ENCODE measurements around the gene RANGAP1. TPM values are rescaled to one million over a fixed set of nuclear protein-coding genes. Genes with fewer than 3 reads are reported as not detected.

The RANGAP1 gene
- total RNA-seq, 4 donors from 2014 or later, result 31.4 to 75.2 (median 52.1) TPM

DNA sequence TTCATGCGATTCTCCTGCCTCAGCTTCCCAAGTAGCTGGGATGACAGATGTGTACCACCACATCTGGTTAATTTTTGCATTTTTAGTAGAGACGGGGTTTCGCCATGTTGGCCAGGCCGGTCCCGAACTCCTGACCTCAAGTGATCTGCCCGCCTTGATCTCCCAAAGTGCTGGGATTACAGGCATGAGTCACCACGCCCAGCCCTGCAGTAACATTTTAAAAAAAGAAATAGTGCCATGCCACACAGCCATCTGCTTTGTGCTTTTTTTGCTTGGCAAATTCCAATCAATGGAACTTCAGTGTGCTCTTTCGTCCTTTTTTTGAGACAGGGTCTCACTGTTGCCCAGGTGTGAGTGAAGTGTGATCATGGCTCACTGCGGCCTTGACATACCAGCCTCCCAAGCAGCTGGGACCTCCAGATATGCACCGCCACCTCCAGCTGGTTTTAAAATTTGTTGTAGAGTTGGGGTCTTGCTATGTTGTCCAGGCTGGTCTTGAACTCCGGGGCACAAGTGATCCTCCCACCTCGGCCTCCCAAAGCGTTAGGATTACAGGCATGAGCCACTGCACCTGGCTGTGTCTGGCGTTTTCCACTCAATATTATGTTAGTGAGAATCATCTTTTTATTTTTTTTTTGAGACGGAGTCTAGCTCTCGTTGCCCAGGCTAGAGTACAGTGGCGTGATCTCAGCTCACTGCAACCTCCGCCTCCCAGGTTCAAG is 43.4 kb downstream of the RANGAP1 start:
- peaks cover 0 to 6% of the 10 kb centered on the region in 2 donors for H3K36me3 ChIP-seq
- H3K27me3 ChIP-seq, result no peaks in the 10 kb centered on the region
- H3K27ac ChIP-seq, result no peak overlapping the region
- in situ Hi-C loops (cut with MboI; ENCODE audit: low sequenced_read_pairs in 4 of 4), result no loop called here
- no peak overlapping the region for H3K4me3 ChIP-seq
- no peaks in the 10 kb centered on the region for H3K9me3 ChIP-seq
- TF ChIP-seq, protein P1, sequence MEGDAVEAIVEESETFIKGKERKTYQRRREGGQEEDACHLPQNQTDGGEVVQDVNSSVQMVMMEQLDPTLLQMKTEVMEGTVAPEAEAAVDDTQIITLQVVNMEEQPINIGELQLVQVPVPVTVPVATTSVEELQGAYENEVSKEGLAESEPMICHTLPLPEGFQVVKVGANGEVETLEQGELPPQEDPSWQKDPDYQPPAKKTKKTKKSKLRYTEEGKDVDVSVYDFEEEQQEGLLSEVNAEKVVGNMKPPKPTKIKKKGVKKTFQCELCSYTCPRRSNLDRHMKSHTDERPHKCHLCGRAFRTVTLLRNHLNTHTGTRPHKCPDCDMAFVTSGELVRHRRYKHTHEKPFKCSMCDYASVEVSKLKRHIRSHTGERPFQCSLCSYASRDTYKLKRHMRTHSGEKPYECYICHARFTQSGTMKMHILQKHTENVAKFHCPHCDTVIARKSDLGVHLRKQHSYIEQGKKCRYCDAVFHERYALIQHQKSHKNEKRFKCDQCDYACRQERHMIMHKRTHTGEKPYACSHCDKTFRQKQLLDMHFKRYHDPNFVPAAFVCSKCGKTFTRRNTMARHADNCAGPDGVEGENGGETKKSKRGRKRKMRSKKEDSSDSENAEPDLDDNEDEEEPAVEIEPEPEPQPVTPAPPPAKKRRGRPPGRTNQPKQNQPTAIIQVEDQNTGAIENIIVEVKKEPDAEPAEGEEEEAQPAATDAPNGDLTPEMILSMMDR (IDR thresholded peaks at IDR 0.05 in 4 of 5, conservative IDR thresholded peaks at IDR 0.05 in 1 of 5), result no peak
- TF ChIP-seq POLR2A (IDR thresholded peaks at IDR 0.05), result no peak
- H3K4me1 ChIP-seq, result peaks cover 0 to under 1% of the 10 kb centered on the region in 2 donors
- intact Hi-C loops (cut with DNase I; ENCODE audit: low total_unique reads), result no loop called here
- DNase-seq (no peak), ATAC-seq (no peak)

DNA sequence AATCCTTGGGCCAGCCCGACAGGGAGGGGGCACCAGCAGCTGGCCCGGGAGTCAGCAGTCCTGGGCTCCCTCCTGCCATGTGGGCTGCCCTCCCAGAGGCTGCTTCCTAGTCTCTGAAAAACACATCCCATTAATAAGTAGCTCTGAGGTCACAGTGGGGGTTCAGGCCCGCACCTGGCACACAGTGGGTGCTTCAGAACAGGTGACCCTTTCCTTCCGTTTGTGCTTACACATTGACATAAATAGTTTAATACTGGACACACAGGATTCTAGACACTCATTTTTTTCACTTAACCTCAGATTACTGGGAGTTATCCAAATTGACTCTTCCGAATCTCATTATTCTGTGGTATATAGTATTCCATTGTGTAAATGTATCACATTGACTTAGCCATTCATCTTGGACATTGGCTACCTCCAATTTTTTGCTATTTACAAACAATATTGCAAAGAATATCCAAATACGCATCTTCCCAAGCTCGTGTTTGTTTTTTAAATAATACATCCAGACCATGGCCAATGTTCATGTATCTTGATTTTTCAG is 44.8 kb downstream of the RANGAP1 start:
- Histone ChIP-seq H3K27ac (no peak overlapping the region), H3K9me3 (no peaks in the 10 kb centered on the region), H3K27me3 (no peaks in the 10 kb centered on the region), H3K36me3 (peaks cover 0 to 4% of the 10 kb centered on the region in 2 donors), H3K4me1 (peaks cover 0 to 6% of the 10 kb centered on the region in 2 donors), H3K4me3 (no peak overlapping the region)
- intact Hi-C loops (cut with DNase I; ENCODE audit: low total_unique reads) (no loop called here), in situ Hi-C loops (cut with MboI; ENCODE audit: low sequenced_read_pairs in 4 of 4) (no loop called here)
- ATAC-seq, result no peak
- DNase-seq, result no peak
- TF ChIP-seq, protein P1 (IDR thresholded peaks at IDR 0.05 in 4 of 5, conservative IDR thresholded peaks at IDR 0.05 in 1 of 5), result no peak
- TF ChIP-seq POLR2A (IDR thresholded peaks at IDR 0.05), result no peak

DNA sequence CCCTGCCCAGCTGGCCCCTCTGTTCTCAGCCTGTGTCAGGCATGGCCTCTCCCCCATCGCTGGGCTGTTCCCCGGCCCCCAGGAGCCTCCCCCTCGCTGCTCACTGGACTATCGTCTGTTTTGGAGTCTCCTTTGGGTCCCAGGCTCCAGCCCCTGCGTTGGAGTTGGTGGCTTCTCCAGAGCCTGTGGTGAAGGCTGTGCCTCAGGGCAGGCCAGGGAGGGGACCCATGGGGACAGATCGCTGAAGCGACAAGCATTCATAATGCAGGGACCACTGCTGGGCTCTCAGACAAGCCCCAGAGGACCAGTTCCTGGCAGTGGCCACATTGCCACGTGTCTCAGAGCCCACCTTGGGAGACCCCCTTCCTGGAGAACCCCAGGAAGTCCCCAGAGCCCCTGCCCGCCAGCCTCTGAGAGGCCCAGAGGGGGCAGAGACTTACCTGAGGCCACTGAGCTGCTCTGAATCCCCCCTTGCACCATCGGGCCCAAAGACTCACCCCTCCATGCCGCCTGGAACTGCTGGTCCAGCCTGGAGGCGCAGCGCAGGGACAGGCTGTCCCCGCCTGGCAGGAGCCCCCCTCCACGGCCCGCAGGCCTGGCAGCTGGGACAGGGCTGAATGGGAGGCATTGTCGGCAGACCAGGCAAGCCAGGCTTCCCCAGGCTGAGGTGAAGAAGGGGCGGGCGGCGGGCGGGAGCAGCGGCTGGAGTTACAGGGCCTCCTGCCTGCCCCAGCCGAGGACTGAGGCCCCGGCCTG is 45.4 kb downstream of the RANGAP1 start, which contains the start of gene CHADL:
Gene CHADL, minus strand, starts transcription at position 555 of the 756 bp plus-strand sequence. Its CDS starts 50 bp downstream, at position 505.
- Histone ChIP-seq H3K27ac (no peak within 1 kb of the TSS), H3K27me3 (no peaks in the 10 kb centered on the region), H3K9me3 (no peaks in the 10 kb centered on the region), H3K4me1 (peaks cover 0 to 6% of the 10 kb centered on the region in 2 donors), H3K36me3 (no peaks in the 10 kb centered on the region), H3K4me3 (no peak within 1 kb of the TSS)
- no peak for DNase-seq
- no peak for ATAC-seq
- TF ChIP-seq, protein P1 (IDR thresholded peaks at IDR 0.05 in 4 of 5, conservative IDR thresholded peaks at IDR 0.05 in 1 of 5), result no peak
- TF ChIP-seq POLR2A (IDR thresholded peaks at IDR 0.05), result no peak
- in situ Hi-C loops (cut with MboI; ENCODE audit: low sequenced_read_pairs in 4 of 4), result no loop called here
- intact Hi-C loops (cut with DNase I; ENCODE audit: low total_unique reads), result no loop called here

DNA sequence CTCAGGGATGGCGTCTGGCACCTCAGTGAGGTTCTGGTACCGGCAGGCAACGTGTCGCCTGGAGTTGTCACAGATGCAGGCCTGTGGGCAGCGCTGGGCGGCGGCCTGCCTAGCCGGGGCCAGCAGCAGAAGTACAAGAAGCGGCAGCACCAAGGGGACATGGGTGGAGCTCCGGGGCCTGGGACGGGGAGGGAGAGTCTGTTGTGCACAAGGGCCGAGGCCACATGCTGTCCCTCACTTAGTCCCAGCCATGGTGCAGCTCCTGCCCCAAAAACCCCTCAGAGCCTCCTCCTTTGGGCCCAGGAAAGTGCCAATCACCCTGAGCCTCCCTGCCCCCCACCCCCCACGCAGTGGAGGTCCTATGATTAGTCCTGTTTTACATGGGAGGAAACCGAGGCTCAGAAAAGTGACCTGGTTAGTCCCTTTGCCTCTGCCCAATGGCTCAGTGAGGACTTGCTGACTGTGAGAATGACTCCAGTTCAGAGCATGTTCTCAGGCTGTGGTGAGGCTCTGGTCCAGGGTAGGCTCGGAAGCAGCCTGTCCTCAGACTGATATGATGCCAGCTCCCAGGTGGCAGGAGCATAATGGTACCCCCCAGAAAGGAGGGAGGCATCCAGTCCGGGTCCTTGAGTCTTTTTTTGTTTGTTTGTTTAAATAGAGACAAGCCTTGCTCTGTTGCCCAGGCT is 46.4 kb downstream of the RANGAP1 start:
- ATAC-seq (no peak), DNase-seq (no peak)
- Histone ChIP-seq H3K27ac (no peak overlapping the region), H3K4me3 (no peak overlapping the region), H3K9me3 (no peaks in the 10 kb centered on the region), H3K4me1 (peaks cover 0 to 6% of the 10 kb centered on the region in 2 donors), H3K27me3 (no peaks in the 10 kb centered on the region), H3K36me3 (no peaks in the 10 kb centered on the region)
- intact Hi-C loops (cut with DNase I; ENCODE audit: low total_unique reads), result no loop called here
- TF ChIP-seq, protein P1 (IDR thresholded peaks at IDR 0.05 in 4 of 5, conservative IDR thresholded peaks at IDR 0.05 in 1 of 5), result no peak
- no peak for TF ChIP-seq POLR2A (IDR thresholded peaks at IDR 0.05)
- in situ Hi-C loops (cut with MboI; ENCODE audit: low sequenced_read_pairs in 4 of 4), result no loop called here

Data from gastrocnemius medialis (tissue), 4 donors.